GM19463 (cell line): ENCODE data around the gene UNC5B.
"Not testable (repeated sequence)": the region's sequence is repeated elsewhere in the genome, so short reads cannot be mapped to it uniquely, and the experiment has no call there.

Source experiments
- ATAC-seq: cut with Tn5 transposase; IDR thresholded peaks from one replicate; pipeline ENCODE4 v1.9.1; 2021; ENCODE audit warnings: mild to moderate bottlenecking, moderate library complexity; ENCODE audit not compliant: unreplicated experiment

UNC5B gene

DNA sequence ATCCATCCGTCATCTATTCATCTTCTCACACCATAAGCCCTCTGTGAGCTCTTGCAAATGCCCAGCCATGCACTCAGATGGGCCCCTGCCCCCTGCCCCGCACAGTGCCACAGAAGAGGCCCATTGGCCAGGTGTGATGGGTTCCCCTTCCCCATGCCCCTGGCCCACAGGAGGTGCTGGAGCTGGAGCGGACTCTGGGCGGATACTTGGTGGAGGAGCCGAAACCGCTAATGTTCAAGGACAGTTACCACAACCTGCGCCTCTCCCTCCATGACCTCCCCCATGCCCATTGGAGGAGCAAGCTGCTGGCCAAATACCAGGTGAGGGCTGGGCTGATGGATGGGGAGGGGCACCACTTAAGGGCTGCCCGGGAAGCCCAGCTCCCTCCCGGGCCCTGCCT, 83.3 kb downstream of the UNC5B start:
- ATAC-seq, result no peak

DNA sequence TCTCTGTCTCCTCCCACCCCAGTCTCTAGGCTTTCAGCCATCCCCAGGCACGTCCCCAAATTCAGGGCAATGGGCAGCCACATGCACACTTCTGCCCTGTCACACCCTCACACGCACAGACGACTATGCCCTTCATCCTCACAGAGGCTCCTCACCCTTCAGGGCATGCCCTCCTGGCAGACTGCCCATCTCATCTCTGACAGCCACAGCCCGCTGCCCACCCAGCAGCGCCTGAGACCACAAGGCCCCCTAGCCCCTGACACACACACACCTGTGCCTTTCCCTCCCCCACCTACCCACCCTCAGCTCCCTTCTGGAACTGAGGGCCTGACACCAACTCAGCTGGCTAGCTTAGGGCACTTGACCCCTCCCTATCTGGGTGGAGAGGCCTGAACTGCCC, 83.7 kb downstream of the UNC5B start:
- ATAC-seq, result no peak

DNA sequence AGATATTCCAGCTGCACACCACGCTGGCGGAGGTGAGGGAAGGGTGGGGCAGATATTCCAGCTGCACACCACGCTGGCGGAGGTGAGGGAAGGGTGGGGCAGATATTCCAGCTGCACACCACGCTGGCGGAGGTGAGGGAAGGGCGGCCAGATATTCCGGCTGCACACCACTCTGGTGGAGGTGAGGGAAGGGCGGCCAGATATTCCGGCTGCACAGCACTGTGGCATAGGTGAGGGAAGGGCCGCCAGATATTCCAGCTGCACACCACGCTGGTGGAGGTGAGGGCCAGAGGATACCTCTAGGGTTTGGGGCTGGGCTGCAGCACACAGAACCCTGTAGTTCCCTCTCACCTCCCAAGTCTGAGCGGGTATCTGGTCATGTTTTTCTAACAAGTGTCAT, 84.4 kb downstream of the UNC5B start:
- not testable (repeated sequence) for ATAC-seq

DNA sequence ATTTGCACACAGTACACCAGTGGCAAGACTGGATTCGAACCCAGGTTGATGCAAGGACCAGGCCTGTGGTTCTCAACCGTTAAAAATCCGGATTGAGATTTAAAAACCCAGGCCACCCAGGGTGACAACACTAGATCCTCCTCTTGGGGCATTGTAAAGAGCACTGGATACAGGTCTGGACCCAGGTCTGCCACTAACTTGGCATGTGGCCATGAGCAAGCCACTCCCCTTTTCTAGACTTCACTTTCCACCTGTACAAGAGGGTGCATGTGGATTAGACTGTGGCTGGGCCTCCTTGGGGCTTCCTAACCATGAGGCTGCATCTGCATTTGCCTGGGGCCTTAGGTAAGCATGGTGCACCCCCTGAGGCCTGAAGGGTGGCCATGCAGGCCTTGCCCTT, 85.0 kb downstream of the UNC5B start:
- no peak for ATAC-seq

DNA sequence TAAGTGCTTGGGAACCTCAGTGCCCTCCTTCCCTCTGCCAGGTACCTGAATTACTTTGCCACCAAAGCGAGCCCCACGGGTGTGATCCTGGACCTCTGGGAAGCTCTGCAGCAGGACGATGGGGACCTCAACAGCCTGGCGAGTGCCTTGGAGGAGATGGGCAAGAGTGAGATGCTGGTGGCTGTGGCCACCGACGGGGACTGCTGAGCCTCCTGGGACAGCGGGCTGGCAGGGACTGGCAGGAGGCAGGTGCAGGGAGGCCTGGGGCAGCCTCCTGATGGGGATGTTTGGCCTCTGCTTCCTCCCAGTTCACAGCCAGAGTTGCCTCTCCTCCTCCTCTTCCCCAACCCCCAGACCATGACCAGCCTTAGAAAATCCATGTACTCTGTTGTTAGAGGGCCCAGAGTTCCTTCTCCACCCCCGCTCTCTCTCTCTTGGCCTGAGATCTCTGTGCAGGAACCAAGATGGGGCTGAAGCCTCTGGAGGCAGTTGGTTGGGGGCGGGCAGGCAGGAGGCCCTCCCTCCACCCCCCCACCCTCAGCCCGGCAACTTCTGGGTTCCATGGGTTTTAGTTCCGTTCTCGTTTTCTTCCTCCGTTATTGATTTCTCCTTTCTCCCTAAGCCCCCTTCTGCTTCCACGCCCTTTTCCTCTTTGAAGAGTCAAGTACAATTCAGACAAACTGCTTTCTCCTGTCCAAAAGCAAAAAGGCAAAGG, 86.9 kb downstream of the UNC5B start:
- no peak for ATAC-seq

DNA sequence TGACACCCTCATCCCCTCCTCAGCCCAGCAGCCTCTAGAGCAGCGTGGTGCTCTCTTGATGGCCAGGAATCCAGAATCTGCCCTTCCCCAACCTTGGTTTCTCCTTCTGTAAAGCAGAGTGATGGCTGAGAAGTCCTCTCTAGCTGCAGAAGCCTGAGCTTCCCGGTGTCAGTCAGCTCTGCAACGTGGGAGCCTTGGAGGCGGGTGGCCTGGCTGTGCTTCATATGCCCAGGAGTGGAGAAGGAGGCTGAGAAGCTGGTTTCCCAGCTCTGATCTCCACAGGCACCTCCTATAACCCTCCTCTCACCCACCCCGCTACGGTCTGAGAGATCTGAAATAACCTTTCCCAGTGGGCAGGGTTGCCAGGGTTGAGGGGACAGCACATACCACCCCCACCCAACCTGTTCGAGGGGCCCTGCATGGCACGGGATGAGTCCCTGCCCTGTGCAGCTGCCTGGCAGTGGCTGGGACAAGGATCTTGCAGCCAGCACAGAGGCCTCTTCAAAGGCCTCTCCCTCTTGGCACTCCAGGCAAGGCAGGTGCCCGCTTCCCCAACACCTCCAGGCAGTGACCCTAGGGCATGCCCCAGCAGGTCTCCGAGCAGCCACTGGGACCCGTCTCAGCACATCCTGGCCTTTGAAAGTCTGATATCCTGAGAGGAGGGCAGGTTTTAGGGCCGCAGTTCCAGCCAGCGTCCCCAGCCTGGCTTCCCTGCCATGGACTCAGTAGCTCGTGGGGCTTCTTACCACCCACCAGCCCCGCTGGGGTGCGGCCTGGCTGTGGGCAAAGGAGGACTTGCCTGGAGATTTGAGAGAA, 88.4 kb downstream of the UNC5B start:
- no peak for ATAC-seq

DNA sequence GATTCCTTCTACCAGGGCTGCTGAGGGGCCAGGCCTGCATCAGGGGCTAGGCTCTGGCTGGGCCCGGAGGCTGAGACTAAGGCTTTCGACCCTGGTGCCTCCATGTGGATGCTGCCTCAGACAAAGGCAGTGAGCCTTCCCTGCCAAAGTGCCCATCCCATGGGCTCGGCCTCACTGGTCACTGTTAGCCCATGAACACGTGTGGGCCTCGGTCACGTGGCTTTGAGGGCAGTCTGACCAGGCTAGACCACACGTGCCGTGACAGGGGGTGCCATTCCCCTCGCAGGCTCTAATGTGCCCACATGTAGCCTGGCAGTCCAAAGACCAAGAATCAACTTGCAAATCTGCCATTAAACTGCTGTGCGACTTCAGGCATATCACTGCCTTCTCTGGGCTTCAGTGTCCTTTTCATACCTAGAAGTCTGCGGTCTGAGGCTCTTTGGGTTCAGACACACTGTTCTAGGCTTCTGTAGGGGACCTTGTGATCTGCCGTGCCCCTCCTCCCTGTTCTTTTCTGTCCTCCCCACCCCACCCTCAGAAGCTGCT, 89.1 kb downstream of the UNC5B start:
- ATAC-seq, result no peak

DNA sequence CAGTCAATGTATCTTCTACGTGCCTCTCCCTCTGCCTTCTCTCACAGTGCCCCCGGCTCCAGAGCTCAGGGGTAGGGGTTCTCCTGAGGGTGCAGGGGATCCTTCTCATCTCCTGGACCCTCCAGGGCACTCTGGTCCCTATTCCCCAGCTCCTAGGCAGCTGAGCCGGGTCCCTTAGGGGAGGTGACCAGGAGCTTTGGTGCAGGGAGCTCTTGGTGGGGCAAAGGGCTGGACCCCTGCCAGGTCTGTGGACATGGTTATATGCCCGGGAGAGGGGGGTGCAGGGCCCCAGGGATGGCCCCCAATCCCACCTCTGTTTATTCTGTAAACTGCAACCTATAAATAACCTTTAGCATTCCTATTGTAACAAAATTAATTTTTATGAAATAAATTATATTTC, 90.1 kb downstream of the UNC5B start:
- no peak for ATAC-seq

DNA sequence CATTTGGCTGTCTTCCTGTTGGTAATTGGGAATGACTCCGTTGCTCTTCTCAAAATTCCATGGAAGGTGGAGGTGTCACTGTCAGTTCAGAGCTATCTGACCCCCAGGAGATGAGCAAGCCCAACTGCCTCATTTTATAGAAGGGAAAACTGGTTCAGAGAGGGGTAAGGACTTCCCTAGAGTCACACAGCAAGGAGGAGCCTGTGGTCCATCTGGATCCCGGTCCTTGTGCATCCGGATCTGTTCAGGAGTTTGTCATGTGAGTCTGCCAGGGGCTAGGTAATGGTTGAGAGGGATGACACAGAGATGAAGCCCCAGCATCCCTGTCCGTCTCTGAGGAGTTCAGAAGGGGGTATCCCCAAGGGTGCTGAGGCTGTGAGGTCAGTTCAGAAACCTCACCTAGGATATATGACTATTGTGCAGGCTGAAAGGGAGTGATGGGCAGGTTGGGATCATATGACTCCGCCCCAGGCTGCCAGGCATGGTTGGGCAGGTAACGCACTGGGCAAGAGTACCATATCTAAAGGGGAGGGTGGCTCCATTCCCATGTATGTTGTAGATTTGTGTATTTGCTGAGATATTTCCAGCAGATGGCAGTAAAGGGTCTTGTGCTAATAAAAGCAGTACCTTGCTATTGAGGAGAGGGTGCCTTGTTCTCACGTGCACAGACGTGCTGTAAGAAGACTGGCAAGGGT, 90.7 kb downstream of the UNC5B start:
- no peak for ATAC-seq

DNA sequence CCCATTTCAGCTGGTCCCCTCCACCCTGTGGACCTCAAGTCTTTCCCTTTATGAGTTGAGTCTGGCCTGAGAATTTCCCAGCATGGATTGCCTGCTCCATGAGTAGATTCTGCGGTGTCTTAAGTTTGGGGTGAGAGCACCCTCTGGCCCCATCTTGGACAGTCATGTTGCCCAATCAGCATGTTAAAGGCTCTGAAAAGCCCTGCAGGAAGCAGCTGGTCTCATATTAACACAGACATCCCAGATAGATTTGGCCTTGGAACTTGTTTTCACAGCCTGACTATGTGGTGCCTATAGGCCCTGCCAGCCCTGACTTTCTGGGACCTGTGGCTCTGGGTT, 91.2 kb downstream of the UNC5B start:
- no peak for ATAC-seq

DNA sequence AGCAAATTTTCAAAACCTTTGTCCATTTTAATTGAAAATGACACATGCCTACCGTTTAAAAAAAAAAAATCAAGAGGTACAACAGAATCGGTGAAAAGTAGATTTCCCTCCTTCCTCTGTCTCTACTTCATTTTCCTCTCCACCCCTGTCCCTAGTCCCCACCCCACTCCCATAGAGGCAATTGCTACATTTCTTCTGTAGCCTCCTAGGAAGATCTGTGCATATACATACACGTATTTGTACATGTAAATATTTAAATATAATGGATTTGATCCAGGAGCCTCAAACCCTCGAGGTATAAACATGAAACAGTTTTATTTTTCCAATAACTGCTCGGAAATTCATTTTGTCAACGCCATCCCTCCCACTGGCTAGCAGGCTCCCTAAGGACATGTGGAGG, 92.5 kb downstream of the UNC5B start:
- ATAC-seq, result no peak

DNA sequence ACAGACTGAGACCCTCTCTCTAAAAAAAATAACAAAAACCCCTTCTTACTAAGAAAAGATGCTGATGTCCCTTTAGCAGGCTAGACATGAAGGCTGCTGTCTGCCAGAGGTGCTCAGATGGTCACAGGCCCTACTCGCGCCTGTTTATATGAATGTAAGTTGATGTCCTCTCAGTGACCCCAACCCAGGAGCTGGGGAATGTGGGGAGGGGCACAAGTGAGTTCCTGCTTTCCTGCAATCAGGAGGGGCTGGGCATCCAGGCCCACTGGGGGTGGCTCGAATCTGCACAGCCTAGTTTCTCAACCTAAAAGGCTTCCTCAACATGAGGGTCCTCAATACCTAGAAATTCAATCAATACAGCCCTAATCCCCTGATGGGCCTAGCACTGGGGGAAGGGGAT, 94.6 kb downstream of the UNC5B start:
- no peak for ATAC-seq

DNA sequence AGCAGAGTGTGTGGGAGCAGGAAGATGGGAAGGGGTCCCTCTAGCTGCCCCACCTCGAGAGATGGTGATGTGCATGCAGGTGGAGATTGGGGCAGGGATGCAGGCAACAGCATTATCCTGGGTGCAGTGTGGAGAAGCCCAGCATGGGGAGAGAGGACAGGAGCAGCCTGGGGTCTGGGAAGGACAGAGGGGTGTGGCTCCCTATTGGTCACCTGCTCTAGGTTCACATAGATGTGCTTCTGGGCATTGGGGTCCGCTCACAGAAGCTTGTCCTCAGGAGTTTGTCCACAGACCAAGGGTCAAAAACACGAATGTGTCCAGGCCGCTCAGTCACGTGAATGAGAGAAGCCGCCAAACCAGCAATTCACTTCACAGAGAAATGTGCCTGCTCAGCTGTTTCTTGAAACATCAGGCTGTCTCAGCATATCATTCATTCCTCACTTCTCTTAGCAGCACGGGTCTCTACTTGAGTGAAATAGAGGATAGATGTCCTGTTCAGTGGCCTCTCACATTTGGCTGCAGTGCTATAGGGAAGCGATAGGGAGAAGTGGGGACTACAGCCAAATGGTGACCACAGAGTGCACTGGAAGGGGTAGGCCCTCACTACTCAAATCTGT, 95.2 kb downstream of the UNC5B start:
- ATAC-seq, result no peak

DNA sequence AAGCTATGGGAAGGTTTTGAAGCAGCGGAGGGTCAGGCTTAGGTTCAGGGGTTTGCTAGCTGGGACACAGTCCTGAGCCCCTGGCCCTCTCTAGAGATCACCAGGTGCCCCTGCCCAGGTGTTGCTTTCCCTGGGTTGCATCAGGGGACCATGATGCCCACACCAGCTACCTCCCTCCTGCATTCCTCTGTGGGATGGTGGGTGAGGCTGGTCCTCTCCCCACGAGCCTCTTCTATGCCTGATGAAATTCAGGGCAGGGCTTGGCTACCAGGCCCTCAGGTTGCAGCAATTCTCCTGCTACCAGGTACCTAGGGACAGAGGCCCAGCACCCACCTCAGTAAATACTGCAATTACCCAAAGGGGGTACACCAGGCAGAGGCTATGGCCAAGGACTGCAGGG, 95.9 kb downstream of the UNC5B start:
- no peak for ATAC-seq

DNA sequence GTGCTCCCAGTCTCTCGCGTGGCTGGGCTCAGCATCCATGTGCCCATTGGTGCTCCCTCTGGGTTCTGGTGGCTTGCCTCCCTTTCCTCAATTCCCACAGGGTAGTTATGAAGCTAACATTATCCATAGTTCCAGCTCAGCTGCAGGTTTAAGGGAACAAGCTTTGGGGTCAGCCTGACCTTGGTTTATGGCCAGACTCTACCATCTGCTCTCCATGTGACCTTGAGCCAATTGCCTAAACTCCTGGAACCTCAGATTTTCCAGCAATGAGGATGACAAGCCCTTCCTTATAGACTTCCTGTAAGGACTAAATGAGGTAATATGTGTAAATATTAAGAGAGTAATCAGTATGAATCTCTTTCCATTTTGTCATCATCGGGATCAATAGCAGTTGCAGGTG, 96.6 kb downstream of the UNC5B start:
- no peak for ATAC-seq

DNA sequence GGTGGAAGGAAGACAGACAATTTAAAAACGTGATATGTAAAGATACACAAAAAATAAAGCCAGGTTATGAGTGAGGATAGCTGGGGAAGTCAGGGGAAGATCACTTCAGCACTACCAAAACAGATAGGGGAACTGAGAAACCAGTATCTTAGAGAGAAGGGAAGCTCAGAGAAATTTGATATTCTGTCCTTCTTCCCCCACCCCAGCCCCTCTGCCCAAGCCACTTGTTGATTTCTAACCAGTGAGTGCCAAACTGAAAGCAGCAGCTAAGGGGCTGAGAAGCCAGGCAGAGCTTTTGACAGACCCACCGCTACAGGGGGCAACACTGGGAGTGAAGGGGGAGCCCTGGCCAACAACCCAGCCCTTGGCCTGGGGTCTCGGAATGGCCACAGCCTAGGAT, 97.5 kb downstream of the UNC5B start:
- no peak for ATAC-seq

DNA sequence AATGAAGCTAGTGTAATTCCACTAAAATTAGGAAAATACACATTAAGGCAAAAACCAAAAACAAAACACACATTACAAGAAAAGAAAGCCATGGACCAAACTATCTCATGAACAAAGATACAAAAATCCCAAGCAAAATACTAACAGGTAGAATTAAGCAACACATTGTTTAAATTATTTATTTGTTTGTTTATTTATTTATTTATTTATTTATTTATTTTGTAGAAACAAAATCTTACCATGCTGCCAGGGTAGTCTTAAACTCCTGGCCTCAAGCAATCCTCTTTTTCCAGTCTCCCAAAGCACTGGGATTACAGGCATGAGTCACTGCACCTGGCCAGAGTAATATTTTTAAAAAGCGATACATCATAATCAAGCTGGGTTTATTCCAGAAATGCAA, 99.8 kb downstream of the UNC5B start:
- ATAC-seq, result no peak

DNA sequence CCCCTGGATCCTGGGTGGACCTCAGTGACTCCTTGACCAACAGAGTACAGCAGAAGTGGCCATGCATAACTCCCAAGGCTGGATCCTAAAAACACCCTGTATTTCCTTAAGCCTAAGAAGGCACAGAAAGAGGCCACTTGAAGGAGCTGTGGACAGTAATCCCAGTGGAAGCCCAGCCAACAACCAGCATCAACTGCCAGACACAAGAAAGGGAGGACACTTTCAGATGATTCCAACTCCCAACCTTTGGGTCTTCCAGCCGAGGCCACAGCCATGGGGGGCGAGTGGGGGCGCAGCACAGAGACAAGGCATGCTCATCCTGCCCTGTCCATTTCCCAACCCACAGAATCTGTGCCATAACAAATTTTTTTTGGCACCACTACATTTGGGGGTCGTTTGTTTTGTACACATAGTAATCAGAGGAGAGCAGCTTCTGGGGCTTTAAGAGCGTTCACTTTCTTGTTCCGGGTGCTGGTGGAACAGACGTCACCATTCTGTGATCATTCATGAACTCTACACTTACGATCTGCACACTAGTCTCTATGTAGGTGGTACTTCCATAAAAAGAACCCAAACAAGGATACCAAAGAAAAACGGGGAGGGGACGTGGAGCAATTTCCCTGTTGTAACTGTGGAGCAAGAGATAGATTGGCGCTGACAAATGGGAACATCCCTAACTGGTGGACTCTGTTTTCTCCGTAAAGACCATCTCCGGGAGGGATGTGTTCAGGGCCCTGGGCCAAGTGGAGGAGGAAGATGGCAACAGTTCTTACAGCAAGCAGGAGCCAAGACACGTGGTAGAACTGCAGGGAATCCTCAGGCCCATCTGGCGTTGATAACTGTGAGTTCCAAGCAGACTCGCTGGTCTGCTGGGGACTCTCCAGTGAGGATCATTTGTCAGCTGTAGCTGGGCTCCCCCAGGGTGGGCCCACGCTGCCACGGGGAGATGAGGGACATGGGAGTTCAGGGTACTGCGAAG, 100.7 kb downstream of the UNC5B start:
- no peak for ATAC-seq

DNA sequence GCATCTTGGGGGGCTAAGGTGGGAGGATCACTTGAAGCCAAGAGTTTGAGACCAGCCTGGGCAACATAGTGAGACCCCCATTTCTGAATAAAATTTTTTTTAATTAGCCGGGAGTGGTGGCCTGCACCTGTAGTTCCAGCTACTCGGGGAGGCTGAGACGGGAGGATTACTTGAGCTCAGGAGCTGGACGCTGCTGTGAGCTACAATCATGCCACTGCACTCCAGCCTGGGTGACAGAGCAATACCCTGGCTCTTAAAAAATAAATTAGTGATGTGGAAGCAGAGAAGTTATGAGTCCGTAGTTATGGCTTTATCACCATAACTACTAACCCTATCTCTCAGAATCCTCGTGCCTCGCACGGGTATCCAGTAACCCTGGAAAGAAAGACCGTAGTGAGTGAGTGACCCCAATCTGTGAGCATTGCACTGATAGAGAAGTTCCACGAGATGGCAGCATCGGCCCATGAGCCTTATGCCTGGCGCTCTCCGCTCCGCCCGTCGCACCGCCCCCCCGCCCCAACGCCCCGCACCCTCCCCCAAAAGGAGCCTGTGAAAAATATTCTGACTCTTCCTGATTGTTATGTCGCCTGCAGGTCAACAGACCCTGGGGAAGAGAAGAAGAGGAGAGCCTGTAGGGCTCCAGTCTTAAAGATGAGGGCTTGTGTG, 101.8 kb downstream of the UNC5B start:
- no peak for ATAC-seq
